AG09309 (cell line): ENCODE measurements around the gene ITGB5.

Source experiments
- DNase-seq: peaks from one replicate; pipeline ENCODE4 v3.0.0-alpha.2; 2010; ENCODE audit warnings: low read depth
- H3K4me3 ChIP-seq: 2 replicates; pipeline ENCODE4 v1.5.1; 2011; ENCODE audit warnings: mild to moderate bottlenecking, low read depth, low read length, moderate library complexity; ENCODE audit not compliant: control insufficient read depth
- TF ChIP-seq, protein P1 (sequence below): IDR thresholded peaks from 2 replicates; pipeline ENCODE4 v1.5.1; 2011; ENCODE audit warnings: mild to moderate bottlenecking, low read depth, low read length, inconsistent platforms; ENCODE audit not compliant: insufficient read depth, control insufficient read depth; ENCODE audit errors: missing control alignments

The ITGB5 gene

DNA sequence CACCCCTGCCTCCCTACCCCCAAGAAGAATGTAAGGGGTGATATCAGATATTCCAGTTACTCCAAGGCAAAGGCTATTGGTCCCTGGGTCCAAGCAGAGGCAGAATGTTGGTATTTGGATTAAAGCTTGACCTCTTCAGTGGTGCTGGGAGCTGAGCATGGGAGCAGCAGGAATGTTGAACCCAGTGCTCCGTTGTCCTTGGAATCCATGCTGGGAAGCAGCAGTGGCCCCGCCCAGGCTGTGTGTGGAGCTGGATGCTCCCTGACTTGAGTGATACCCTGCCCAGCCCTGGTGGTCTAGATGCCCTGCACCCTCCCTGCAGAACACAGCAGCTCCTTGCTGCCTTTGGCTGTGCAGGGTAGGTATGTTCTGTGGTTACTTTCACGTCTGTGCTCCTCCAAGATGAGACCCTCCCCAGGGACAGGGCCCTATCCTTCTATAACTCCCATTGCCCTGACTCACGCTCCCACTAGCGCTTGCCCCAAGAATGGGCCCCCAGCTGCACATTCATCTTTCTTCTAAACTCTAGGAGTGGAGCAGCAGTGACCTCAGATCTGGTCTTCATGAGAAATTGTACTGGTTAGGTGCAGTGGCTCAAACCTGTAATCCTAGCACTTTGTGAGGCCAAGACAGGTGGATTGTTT, 121.8 kb downstream of the ITGB5 start:
- DNase-seq, result no peak
- TF ChIP-seq, protein P1, sequence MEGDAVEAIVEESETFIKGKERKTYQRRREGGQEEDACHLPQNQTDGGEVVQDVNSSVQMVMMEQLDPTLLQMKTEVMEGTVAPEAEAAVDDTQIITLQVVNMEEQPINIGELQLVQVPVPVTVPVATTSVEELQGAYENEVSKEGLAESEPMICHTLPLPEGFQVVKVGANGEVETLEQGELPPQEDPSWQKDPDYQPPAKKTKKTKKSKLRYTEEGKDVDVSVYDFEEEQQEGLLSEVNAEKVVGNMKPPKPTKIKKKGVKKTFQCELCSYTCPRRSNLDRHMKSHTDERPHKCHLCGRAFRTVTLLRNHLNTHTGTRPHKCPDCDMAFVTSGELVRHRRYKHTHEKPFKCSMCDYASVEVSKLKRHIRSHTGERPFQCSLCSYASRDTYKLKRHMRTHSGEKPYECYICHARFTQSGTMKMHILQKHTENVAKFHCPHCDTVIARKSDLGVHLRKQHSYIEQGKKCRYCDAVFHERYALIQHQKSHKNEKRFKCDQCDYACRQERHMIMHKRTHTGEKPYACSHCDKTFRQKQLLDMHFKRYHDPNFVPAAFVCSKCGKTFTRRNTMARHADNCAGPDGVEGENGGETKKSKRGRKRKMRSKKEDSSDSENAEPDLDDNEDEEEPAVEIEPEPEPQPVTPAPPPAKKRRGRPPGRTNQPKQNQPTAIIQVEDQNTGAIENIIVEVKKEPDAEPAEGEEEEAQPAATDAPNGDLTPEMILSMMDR, result no peak
- H3K4me3 ChIP-seq, result no peak overlapping the region

DNA sequence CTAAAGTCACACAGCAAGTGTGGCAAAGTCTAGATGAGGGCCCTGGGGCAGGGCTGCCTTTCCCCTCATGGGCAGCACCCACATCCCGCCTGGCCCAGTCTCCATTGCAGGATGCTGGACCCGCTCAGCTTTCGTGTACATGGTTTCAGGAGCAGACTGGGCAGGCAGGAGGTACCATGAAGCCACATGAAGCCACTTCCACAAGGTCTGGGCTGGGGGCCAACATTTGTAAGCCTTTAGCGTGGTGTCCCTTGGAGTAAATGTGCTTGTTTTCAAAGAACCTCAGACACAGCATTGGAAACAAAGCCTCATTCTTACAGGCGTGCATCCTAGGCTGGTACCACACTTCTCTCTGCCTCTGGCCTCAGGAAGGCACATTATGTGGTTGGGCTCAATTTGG, 122.4 kb downstream of the ITGB5 start:
- TF ChIP-seq, protein P1, result no peak
- DNase-seq, result no peak
- H3K4me3 ChIP-seq, result no peak overlapping the region

DNA sequence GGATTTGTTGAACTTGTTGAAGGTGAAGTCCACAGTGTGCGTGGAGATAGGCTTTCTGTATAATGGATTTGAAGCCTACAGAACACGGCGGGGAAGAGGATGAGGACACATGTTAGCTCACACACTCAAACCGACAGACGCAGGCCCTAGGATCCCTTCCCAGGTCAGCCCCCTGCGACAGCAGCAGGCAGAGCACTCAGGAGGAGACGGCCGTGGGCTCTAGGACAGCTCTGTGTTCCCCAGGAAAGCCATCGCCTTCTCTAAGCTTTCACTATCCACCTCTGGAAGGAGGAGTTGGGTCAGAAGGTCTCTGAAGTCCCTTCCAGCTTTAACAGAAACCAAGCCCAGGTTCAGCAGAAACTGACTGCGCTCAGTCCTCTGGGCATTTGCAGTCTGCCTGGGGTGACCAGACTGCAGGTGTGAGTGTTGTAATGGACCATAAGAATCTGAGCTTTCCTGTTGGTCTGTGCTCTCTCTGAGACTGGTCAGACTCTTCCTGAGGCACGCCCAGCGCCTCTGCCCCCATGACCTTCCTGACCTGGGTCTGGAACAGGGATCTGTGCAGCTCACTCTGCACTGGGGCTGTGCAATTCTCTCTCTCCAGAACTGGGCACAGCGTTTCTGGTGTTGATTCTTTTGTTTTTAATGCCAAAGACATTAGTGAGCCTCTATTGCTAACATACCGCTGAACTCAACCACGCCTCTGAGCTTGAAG, 123.4 kb downstream of the ITGB5 start:
- TF ChIP-seq, protein P1, result no peak
- DNase-seq, result no peak
- H3K4me3 ChIP-seq, result no peak overlapping the region

DNA sequence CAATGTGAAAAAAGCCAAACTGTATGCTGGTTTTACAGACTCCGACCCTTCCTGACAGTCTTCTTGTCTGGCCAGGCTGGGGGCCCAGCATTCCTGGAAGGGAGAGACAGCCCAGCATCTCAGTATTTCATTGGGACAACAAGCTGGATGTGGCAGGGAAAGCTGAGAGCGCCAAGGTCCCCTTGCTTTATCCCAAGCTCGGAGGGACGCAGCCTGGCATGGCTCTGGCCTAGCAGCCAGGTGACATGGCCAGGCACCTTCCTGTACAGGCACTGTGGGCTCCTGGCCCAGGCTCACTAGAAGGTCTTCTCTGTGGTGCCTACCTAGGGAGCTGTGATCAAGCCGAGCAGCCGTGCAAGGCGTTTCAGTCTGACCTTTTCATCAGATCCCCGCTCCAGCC, 124.0 kb downstream of the ITGB5 start:
- TF ChIP-seq, protein P1, result no peak
- no peak overlapping the region for H3K4me3 ChIP-seq
- no peak for DNase-seq

DNA sequence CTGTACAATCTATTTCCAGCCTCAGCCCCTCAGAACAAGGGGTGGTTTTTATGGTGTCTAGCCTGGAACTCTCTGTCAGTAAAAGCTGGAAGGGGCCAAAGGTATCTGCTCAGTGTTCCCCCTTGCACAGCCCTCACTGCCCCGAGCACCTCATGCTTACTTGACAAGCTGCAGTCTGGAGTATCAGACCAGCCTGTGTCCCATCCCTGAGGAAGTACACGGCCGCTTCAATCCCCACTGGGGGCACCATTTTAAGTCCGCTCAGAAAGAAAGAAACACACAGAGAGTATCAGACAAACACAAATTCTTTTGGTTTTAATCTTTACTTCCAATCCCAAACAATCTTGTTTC, 124.5 kb downstream of the ITGB5 start:
- TF ChIP-seq, protein P1, result no peak
- DNase-seq, result no peak
- H3K4me3 ChIP-seq, result no peak overlapping the region

DNA sequence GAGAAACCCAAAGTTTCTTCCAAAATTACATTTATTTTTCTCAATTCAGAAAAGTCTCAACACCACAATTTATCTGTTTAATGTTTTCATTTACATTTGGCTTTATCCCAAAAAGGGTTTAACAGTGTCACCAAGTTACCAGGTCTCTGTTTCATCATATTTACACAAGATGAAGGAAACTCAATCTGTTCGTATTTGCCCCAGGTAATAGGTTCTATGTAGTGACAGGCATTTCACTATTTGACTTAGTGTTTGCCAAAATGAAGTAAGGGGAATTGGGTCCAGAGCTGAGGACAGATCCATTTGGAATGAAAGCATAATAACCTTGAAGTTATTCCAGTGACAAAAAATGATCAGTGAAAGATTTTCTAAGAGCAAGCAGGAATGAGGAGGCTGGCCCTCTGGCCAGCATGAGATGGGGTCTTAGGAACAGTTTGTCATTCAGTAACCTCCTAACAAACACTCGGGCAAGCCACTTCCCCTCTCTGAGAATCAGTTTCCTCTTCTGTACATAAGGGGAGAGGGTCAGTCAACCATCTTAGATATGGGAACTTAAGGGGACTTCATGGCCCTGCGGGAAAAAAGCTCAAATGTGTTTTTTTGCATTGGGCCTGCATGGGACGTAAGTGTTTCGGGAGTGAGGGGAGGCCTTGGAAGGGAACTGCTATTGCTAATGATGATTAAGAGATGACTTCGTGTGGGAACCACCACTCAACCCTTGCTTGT, 125.1 kb downstream of the ITGB5 start:
- no peak overlapping the region for H3K4me3 ChIP-seq
- TF ChIP-seq, protein P1, result no peak
- no peak for DNase-seq
